Measurements from ENCODE around the gene TOM1L2. TPM values are rescaled to one million over a fixed set of nuclear protein-coding genes. Genes with fewer than 3 reads are reported as not detected.

TOM1L2 gene
- total RNA-seq, 6 experiments from 2014 or later = 92.1 to 144 (median 101) TPM

DNA sequence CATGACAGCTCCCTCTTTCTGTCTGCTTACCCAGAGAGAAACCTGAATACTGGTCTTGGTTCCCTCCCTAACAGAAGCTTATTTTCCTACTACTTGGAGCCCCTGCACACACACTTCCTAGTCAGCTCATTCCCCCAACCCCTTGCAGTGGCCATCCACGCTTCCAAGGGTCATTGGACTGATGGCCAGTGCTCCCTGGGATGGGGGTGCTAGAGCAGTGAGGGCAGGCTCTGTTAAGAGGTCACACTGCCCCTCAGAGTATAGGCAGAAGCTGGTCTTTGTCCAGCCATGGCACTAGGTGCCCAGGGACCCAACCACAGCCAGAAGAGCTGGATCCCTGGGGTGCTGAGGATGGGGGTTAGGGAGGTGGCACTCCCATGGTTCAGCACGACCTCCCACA, 13.0 kb upstream of the TOM1L2 start:
- H3K9me3 Mint-ChIP-seq = no peaks in the 10 kb centered on the region
- no peak for DNase-seq
- TF ChIP-seq, protein P1, sequence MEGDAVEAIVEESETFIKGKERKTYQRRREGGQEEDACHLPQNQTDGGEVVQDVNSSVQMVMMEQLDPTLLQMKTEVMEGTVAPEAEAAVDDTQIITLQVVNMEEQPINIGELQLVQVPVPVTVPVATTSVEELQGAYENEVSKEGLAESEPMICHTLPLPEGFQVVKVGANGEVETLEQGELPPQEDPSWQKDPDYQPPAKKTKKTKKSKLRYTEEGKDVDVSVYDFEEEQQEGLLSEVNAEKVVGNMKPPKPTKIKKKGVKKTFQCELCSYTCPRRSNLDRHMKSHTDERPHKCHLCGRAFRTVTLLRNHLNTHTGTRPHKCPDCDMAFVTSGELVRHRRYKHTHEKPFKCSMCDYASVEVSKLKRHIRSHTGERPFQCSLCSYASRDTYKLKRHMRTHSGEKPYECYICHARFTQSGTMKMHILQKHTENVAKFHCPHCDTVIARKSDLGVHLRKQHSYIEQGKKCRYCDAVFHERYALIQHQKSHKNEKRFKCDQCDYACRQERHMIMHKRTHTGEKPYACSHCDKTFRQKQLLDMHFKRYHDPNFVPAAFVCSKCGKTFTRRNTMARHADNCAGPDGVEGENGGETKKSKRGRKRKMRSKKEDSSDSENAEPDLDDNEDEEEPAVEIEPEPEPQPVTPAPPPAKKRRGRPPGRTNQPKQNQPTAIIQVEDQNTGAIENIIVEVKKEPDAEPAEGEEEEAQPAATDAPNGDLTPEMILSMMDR (IDR thresholded peaks at IDR 0.05) = no peak
- H3K4me3 Mint-ChIP-seq = no peak overlapping the region
- peaks cover 4% of the 10 kb centered on the region for H3K4me1 Mint-ChIP-seq (ENCODE audit: low read depth)
- no peak overlapping the region for H3K27ac Mint-ChIP-seq
- no peaks in the 10 kb centered on the region; the same call in 1 of the 2 replicates for H3K27me3 Mint-ChIP-seq (ENCODE audit: insufficient read depth)
- H3K36me3 Mint-ChIP-seq (ENCODE audit: low read depth) = no peaks in the 10 kb centered on the region

DNA sequence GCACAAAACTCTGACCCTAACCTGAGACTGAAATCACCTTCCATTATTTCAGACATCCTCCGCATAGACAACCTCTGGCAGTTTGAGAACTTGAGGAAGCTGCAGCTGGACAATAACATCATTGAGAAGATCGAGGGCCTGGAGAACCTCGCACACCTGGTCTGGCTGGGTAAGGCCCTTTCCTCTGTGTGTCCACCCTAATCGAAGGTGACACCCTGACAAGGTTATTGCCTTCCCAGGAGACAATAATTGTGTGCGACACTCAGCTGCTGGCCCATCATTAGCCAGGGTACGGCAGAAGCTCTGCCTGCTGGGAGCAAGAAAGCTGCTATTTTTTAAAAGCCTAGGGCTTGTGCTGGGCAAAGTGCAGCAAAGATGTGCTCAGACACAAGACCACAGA, 11.6 kb upstream of the TOM1L2 start:
- DNase-seq = no peak
- Mint-ChIP-seq H3K9me3 (no peaks in the 10 kb centered on the region), H3K36me3 (ENCODE audit: low read depth) (no peaks in the 10 kb centered on the region), H3K27ac (no peak overlapping the region), H3K4me3 (no peak overlapping the region), H3K4me1 (ENCODE audit: low read depth) (no peaks in the 10 kb centered on the region), H3K27me3 (ENCODE audit: insufficient read depth) (no peaks in the 10 kb centered on the region; the same call in none of the 2 replicates)
- TF ChIP-seq, protein P1 (IDR thresholded peaks at IDR 0.05) = no peak

DNA sequence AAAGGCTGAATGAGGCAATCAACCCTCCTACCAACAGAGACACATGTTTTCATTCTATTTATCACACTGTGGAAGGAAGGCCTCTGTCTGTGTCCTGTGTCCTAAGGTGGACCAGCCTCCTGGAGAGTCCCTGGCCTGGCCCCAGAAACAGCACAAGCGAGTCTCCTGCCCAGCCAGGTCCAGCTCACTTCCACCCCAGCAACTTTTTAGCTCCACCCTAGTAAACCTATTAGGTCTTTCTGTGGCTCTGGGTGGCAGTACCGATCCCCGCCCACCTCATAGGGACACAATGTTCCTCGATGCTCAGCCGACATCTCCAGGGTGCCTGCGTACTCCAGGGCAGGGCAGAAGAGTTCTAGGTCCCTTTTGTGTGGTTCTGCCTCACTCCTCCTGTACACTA, 11.2 kb upstream of the TOM1L2 start:
- TF ChIP-seq, protein P1 (IDR thresholded peaks at IDR 0.05) = no peak
- no peak for DNase-seq
- H3K36me3 Mint-ChIP-seq (ENCODE audit: low read depth) = no peaks in the 10 kb centered on the region
- H3K27me3 Mint-ChIP-seq (ENCODE audit: insufficient read depth) = no peaks in the 10 kb centered on the region; the same call in none of the 2 replicates
- no peak overlapping the region for H3K27ac Mint-ChIP-seq
- no peaks in the 10 kb centered on the region for H3K4me1 Mint-ChIP-seq (ENCODE audit: low read depth)
- no peaks in the 10 kb centered on the region for H3K9me3 Mint-ChIP-seq
- no peak overlapping the region for H3K4me3 Mint-ChIP-seq

DNA sequence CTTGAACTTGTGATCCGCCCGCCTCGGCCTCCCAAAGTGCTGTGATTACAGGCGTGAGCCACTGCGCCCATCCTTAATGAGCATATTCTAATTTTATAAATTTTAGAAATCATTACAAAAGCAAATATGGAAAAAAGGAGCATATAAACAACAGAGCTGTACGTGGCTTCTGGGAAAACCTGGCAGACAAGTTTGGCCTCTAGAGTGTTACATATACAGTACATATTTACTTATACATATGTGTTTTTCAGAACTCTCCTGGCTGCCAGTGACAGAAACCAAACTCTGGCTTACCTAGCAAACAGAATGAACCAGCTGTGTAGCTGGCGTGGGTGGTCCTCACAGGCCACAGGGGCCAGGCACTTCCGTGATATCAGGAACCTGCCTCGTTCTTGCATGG, 10.6 kb upstream of the TOM1L2 start:
- TF ChIP-seq, protein P1 (IDR thresholded peaks at IDR 0.05) = no peak
- no peaks in the 10 kb centered on the region for H3K4me1 Mint-ChIP-seq (ENCODE audit: low read depth)
- no peaks in the 10 kb centered on the region for H3K9me3 Mint-ChIP-seq
- no peaks in the 10 kb centered on the region for H3K36me3 Mint-ChIP-seq (ENCODE audit: low read depth)
- no peaks in the 10 kb centered on the region; the same call in none of the 2 replicates for H3K27me3 Mint-ChIP-seq (ENCODE audit: insufficient read depth)
- no peak for DNase-seq
- H3K4me3 Mint-ChIP-seq = no peak overlapping the region
- no peak overlapping the region for H3K27ac Mint-ChIP-seq

DNA sequence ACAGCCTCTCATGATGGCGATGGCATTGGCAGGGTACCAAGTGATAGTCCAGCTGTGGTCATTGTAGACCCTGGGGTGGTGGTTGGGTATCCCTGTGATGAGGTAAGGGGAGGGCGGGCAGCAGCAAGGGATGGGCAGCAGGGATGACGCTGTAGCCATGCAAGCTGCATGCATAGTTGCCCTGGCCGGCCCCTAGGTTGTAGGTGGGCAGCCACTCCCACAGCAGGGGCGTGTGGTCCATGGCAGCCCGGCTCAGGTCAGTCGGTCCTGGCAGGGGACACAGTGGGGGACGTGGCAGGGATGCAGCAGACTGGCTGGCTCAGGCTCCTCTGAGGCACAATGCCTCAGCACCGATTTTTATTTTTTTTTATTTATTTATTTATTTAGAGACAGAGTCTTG, 9.1 kb upstream of the TOM1L2 start:
- H3K27ac Mint-ChIP-seq = no peak overlapping the region
- no peaks in the 10 kb centered on the region for H3K4me1 Mint-ChIP-seq (ENCODE audit: low read depth)
- H3K27me3 Mint-ChIP-seq (ENCODE audit: insufficient read depth) = no peaks in the 10 kb centered on the region; the same call in none of the 2 replicates
- H3K4me3 Mint-ChIP-seq = no peak overlapping the region
- TF ChIP-seq, protein P1 (IDR thresholded peaks at IDR 0.05) = no peak
- DNase-seq = no peak
- H3K9me3 Mint-ChIP-seq = no peaks in the 10 kb centered on the region
- H3K36me3 Mint-ChIP-seq (ENCODE audit: low read depth) = no peaks in the 10 kb centered on the region

DNA sequence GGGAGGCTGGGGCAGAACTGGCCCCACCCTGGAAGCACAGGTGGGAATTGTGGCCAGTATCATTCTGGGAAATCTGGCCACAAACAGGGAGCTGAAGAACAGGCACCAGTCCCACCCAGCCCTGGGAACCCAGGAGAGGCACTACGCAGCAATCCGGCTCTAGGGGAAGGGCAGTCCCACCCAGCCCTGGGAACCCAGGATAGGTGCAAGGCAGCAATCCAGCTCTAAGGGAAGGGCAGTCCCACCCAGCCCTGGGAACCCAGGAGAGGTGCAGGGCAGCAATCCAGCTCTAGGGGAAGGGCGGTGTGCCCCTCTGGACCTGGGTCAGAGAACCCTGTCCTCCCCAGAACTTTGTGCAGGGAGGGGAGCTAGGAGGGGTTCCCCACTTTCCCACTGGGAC, 7.6 kb upstream of the TOM1L2 start:
- no peaks in the 10 kb centered on the region for H3K36me3 Mint-ChIP-seq (ENCODE audit: low read depth)
- no peaks in the 10 kb centered on the region for H3K9me3 Mint-ChIP-seq
- TF ChIP-seq, protein P1 (IDR thresholded peaks at IDR 0.05) = no peak
- DNase-seq = no peak
- no peaks in the 10 kb centered on the region; the same call in none of the 2 replicates for H3K27me3 Mint-ChIP-seq (ENCODE audit: insufficient read depth)
- H3K27ac Mint-ChIP-seq = no peak overlapping the region
- no peak overlapping the region for H3K4me3 Mint-ChIP-seq
- H3K4me1 Mint-ChIP-seq (ENCODE audit: low read depth) = no peaks in the 10 kb centered on the region
